Subcutaneous abdominal adipose tissue (tissue), 5 donors: Measurements from ENCODE around the gene GRAMD1A.

ENCODE experiments used
- H3K27ac ChIP-seq: one replicate; pipeline ENCODE4 v1.7.0; 2013; ENCODE audit warnings: low read depth, mild to moderate bottlenecking, inconsistent platforms, low read length, moderate library complexity
- H3K27me3 ChIP-seq, 5 donors: one replicate each; pipeline ENCODE4 v1.7.0; 2013; ENCODE audit warnings: low read length in 5 of 5, inconsistent platforms in 1 of 5; ENCODE audit not compliant: control insufficient read depth in 5 of 5, insufficient read depth in 4 of 5
- H3K36me3 ChIP-seq, 5 donors: one replicate each; pipeline ENCODE4 v1.7.0; 2013; ENCODE audit warnings: low read length in 5 of 5; ENCODE audit not compliant: control insufficient read depth in 5 of 5, insufficient read depth in 5 of 5
- H3K4me1 ChIP-seq, 5 donors: one replicate each; pipeline ENCODE4 v1.7.0; 2013; ENCODE audit warnings: low read length in 5 of 5, mild to moderate bottlenecking in 3 of 5, moderate library complexity in 1 of 5; ENCODE audit not compliant: control insufficient read depth in 5 of 5, insufficient read depth in 5 of 5
- H3K4me3 ChIP-seq, 5 donors: one replicate each; pipeline ENCODE4 v1.7.0; 2013; ENCODE audit warnings: low read length in 5 of 5, low read depth in 1 of 5
- H3K9ac ChIP-seq, 5 donors: one replicate each; pipeline ENCODE4 v1.7.0; 2013; ENCODE audit warnings: low read length in 5 of 5, mild to moderate bottlenecking in 4 of 5, moderate library complexity in 3 of 5
- H3K9me3 ChIP-seq, 5 donors: one replicate each; pipeline ENCODE4 v1.7.0; 2013; ENCODE audit warnings: low read length in 5 of 5; ENCODE audit not compliant: control insufficient read depth in 5 of 5
- donor health status: healthy.
- donor health status: healthy.
- donor health status: healthy.
- donor health status: healthy.
- donor health status: healthy.

GRAMD1A gene

DNA sequence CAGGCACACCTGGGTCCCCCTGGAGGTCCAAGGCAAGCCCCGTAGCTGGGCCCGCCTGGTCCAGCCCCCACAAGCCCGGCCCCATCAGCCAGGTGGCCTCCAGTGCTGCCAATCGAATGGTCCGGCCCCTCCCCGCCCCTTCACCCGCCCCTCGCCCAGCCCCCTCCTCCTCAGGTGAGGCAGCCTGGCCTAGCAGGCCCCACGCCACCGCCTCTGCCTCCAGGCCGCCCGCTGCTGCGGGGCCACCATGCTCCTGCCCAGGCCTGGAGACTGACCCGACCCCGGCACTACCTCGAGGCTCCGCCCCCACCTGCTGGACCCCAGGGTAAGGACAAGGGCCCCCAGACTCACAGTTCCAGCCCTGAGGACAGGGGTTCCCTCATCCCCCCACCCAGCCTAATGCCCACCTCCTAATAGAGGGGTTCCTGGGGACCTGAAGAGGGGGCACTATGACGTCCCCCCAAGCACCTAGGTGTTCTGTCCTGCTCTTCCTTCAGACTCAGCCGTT lies 41.5 kb downstream of the GRAMD1A start, which contains the start of gene HPN:
Gene HPN (plus strand): TSS at position 174 of the 508 bp plus-strand sequence. CDS start 786 bp downstream, outside the sequence.
- Histone ChIP-seq H3K27me3 (no peaks in the 10 kb centered on the region), H3K4me3 (peak within 1 kb of the TSS in 4 of 5 donors; percentile 36 to 58 (median 42)), H3K4me1 (peaks cover 4 to 78% (median 58%) of the 10 kb centered on the region in 5 donors), H3K9ac (peak within 1 kb of the TSS in 3 of 5 donors; percentile 32 to 65 (median 48)), H3K9me3 (no peaks in the 10 kb centered on the region), H3K36me3 (no peaks in the 10 kb centered on the region), H3K27ac (peak within 1 kb of the TSS; percentile 37)

DNA sequence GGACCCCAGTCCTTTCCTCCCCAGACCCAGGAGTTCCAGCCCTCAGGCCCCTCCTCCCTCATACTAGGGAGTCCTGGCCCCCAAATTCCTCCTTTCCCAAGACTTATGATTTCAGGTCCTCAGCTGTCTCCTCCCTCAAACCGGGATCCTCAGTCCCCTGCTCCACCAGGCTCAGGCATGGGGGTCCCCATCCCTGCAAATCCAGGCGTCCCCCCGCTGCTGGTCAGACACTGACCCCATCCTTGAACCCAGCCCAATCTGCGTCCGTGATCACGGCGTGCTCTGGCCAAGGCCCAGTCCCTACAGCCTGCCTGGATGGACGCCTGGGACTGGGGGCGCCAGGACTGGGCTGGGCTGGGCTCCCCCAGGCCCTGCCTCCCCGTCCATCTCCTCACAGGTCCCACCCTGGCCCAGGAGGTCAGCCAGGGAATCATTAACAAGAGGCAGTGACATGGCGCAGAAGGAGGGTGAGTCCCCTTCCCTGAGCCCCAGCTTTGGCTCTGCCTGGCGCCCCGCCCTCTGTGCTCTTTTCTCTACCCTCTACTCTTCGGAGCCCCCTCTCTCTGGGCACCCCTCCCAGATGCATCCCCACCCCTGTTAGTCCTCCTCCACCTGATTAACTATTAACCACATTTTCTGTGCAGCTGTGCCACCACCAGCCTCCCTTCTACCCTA lies 42.1 kb downstream of the GRAMD1A start:
- no peak overlapping the region for H3K4me3 ChIP-seq
- no peaks in the 10 kb centered on the region for H3K36me3 ChIP-seq
- no peak overlapping the region for H3K27ac ChIP-seq
- H3K9ac ChIP-seq = peak overlapping the region in 1 of 5 donors; percentile 11
- H3K27me3 ChIP-seq = no peaks in the 10 kb centered on the region
- peaks cover 4 to 74% (median 56%) of the 10 kb centered on the region in 5 donors for H3K4me1 ChIP-seq
- no peaks in the 10 kb centered on the region for H3K9me3 ChIP-seq

DNA sequence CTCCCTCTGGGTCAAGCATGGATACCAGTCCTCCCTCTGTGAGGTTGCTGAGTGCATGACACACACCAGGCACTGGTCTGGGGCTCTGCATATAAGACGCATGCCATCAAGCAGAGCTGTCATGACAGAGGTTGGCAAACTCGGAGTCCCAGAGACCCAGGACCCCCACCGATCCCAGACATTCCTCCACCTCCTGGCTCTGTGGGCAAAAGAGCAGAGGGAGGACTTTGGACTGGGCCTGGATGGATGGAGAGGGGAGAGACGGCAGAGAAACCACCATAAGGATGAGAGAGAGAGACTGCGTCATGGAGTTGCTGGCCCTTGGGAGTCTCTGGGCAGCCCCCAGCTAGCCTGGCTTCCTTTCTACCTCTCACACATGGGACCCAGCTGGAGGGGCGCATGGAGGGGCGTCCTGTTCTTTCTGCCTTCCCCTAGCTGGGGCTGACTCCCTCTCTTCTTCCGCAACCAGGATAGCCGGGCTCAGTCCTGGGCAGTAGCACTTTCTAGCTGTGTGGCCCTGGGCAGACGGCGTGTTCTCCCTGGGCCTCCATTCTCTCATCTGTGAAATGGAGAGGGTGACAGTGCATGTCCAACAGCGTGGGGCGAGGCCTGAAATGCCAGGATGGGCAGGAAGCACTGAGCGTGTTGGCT lies 43.0 kb downstream of the GRAMD1A start:
- H3K36me3 ChIP-seq = no peaks in the 10 kb centered on the region
- H3K27ac ChIP-seq = no peak overlapping the region
- H3K4me1 ChIP-seq = peaks cover 4 to 65% (median 48%) of the 10 kb centered on the region in 5 donors
- H3K27me3 ChIP-seq = no peaks in the 10 kb centered on the region
- H3K9me3 ChIP-seq = no peaks in the 10 kb centered on the region
- H3K9ac ChIP-seq = no peak overlapping the region
- no peak overlapping the region for H3K4me3 ChIP-seq

- H3K27ac ChIP-seq = no peak overlapping the region
- no peak overlapping the region for H3K4me3 ChIP-seq
- no peaks in the 10 kb centered on the region for H3K27me3 ChIP-seq
- peaks cover 2 to 59% (median 39%) of the 10 kb centered on the region in 5 donors for H3K4me1 ChIP-seq
- H3K36me3 ChIP-seq = no peaks in the 10 kb centered on the region
- no peak overlapping the region for H3K9ac ChIP-seq
- H3K9me3 ChIP-seq = no peaks in the 10 kb centered on the region
Observed at GRCh38 chr19:35043906-35044305, 43.8 kb downstream of the GRAMD1A start.

DNA sequence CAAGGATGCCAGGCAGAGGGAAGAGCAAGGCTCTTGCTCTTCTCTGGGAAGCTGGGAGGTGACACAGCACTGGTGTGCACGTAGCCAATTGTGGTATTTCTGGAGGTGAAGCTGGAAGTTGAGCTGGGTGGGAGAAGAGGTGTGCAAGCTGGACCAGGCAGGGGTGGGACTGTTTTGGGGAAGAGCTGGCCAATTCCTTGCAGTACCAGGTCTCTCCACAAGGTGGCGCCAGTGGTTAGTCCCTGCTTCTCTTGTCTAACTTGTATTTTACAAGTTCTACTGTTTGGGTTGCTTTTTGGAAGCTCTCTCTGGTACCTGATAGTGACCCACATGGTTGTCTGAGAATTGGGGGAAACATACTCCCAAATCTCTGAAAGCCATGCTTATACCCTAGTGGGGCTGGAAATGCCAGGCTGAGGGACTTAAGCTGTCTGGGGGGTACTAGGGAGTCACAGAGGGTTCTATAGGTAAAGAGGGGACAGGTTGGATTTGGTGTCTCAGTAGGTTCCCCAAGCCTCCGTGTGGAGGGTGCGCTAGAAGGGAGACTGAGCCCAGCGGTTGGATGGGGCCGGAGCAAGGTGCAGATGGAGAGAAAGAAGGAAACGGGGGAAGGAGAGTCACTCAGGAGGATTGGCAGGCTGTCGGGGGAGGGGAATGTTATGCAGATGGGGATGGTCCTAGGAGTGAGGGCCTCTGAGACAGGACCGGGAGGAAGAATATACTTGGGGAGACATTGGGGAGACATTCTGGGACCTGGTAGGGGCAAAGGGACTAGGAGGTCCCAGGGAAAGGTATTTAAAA lies 44.4 kb downstream of the GRAMD1A start:
- Histone ChIP-seq H3K4me1 (peaks cover 2 to 57% (median 35%) of the 10 kb centered on the region in 5 donors), H3K27me3 (no peaks in the 10 kb centered on the region), H3K36me3 (no peaks in the 10 kb centered on the region), H3K27ac (no peak overlapping the region), H3K9ac (no peak overlapping the region), H3K4me3 (no peak overlapping the region), H3K9me3 (no peaks in the 10 kb centered on the region)

GRCh38 chr19:35045667-35046300 lies 45.7 kb downstream of the GRAMD1A start:
- no peaks in the 10 kb centered on the region for H3K9me3 ChIP-seq
- no peak overlapping the region for H3K4me3 ChIP-seq
- no peak overlapping the region for H3K9ac ChIP-seq
- no peaks in the 10 kb centered on the region for H3K36me3 ChIP-seq
- no peak overlapping the region for H3K27ac ChIP-seq
- H3K4me1 ChIP-seq = peaks cover 0 to 45% (median 25%) of the 10 kb centered on the region in 5 donors
- no peaks in the 10 kb centered on the region for H3K27me3 ChIP-seq

GRCh38 chr19:35046461-35046860 lies 46.3 kb downstream of the GRAMD1A start:
- Histone ChIP-seq H3K27me3 (no peaks in the 10 kb centered on the region), H3K9me3 (no peaks in the 10 kb centered on the region), H3K36me3 (no peaks in the 10 kb centered on the region), H3K9ac (no peak overlapping the region), H3K4me3 (no peak overlapping the region), H3K27ac (no peak overlapping the region), H3K4me1 (peaks cover 0 to 38% (median 18%) of the 10 kb centered on the region in 5 donors)

DNA sequence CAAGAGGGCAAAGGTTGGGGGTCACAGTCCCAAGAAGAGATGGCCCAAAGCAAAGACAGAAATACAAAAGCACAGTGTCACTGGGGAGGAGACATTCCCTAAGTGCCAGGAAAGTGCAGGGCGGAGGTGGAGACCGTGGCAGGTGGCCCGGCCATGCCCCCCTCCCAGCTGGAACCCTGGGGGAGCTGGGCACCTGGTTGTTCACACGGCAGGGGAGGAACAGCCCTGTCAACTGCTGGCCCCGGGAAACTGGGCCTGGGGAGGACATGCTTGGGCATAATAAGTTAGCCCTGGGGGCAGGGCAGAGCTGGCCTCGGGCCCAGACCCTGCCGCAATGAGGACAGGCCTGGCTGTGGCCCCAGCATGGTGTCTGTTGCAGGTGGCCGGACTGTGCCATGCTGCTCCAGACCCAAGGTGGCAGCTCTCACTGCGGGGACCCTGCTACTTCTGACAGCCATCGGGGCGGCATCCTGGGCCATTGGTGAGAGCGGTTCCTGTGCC lies 48.8 kb downstream of the GRAMD1A start:
- peaks cover 0 to 27% (median 12%) of the 10 kb centered on the region in 5 donors for H3K4me1 ChIP-seq
- H3K9ac ChIP-seq = no peak overlapping the region
- no peak overlapping the region for H3K27ac ChIP-seq
- no peaks in the 10 kb centered on the region for H3K9me3 ChIP-seq
- H3K27me3 ChIP-seq = no peaks in the 10 kb centered on the region
- H3K4me3 ChIP-seq = no peak overlapping the region
- H3K36me3 ChIP-seq = no peaks in the 10 kb centered on the region

DNA sequence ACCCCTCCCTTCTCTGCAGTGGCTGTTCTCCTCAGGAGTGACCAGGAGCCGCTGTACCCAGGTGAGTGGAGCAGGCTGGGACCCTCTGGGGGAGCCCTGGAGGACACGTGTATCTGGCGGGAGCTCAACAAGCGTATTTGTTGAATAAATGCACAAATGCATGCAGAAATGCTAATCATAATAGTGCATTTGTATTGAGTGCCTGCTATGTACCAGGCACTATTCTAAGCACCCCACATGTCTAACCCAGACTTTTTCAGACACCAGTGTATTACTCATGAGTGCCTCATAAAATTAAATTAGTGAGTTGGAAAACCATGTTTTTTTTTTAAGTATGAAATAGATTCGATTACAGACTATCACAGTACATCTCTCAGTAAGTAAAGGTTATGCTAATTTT lies 49.3 kb downstream of the GRAMD1A start:
- Histone ChIP-seq H3K27ac (no peak overlapping the region), H3K9me3 (no peaks in the 10 kb centered on the region), H3K4me1 (peaks cover 0 to 23% (median 12%) of the 10 kb centered on the region in 5 donors), H3K9ac (no peak overlapping the region), H3K36me3 (no peaks in the 10 kb centered on the region), H3K4me3 (no peak overlapping the region), H3K27me3 (no peaks in the 10 kb centered on the region)
